Non-pigmented ciliary epithelial cell (primary cell): ENCODE results near the gene PRRT1.
"Not testable (repeated sequence)": the region's sequence is repeated elsewhere in the genome, so short reads cannot be mapped to it uniquely, and the experiment has no call there.

Experiments used
- DNase-seq: peaks from one replicate; pipeline ENCODE4 v3.0.0-alpha.2; 2010; ENCODE audit warnings: low read depth

The PRRT1 gene

DNA sequence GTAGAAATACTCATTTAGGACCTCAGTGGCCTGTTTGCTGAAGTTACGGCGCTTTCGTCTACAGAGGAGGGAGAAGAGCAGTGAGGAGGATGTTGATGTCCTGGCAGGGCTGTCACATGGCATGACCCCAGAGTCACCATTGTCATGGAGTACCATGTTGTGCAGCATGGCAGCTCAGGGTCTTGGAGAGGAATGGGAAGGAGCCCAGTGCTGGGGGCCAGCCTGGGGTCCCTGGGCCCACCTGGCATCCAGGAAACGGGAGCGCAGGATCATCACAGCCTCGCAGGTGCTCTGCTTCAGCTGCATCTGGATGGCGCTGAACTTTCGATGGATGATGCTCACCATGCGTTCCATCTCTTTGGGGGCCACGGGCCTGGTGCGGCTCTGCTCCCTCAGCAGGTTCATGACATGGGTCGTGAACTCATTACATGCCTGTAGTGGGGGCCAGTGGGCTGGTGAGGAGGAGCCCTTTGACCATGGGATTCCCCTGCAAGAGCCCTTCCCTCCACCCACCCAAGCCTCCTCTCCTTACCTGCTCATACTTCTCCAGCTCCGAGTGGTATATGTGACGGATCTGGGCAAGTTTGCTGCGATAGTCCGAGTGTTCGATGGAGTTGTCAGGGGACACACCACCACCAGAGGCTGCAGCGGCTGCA is 36.1 kb upstream of the PRRT1 start:
- DNase-seq, result not testable (repeated sequence)

GRCh38 chr6:32187009-32187709 is 35.4 kb upstream of the PRRT1 start:
- DNase-seq, result no peak

DNA sequence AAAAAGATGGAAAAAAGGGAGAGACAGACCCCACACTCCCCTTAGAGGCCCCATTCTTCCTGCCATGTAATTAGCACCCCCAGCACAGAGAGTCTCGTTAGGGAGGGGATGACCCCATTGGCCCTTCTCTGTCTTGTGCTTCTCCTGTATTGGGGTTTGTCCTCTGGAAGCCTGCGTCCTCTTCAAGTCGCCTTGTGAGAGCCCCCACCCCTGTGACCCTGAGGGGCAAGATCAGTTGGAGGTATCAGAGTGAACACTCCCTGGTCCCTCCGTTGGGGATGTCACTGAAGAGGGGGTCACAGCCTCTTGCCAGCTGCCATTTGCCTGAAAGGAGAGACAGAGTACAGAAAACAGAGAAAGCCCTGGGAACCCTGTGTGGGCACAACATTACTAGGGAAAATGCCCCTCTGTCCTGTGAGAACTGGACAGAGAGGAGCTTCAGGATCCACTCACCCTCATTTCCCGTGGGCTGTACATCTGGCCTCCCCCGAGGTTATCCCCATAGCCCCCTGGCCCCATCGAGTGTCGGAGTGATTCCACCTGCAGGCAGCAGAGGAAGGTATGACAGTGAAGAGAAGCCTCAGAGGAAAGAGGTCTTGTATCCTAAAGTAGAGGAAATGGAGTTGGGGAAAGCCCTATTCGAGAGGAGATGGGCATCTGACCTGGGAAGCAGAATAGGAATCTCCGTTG is 34.6 kb upstream of the PRRT1 start:
- DNase-seq, result not testable (repeated sequence)

GRCh38 chr6:32185681-32186131 is 34.0 kb upstream of the PRRT1 start:
- not testable (repeated sequence) for DNase-seq

GRCh38 chr6:32184084-32184640 is 32.4 kb upstream of the PRRT1 start, which contains the start of gene AGER:
Gene AGER (minus strand): TSS chr6:32184253. CDS start chr6:32184222, 31 bp downstream.
- no peak for DNase-seq

DNA sequence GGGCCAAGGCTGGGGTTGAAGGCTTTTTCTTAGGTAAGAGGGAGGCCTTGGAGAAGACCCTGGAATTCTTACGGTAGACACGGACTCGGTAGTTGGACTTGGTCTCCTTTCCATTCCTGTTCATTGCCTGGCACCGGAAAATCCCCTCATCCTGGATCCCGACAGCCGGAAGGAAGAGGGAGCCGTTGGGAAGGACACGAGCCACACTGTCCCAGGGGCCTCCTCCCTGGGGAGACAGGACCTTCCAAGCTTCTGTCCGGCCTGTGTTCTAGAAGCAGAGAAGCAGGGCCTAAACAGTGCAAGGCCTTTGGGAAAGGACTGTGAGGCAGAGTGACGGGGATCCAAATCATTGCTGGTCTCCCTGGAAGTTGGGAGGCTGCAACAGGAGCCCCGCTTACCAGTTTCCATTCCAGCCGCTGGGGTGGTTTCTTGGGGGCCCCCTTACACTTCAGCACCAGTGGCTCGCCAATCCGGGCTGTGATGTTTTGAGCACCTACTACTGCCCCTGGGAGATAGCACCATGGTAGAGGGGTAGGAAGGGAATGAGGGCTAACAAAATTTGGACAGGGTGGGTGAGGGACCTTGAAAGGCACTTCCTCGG is 31.8 kb upstream of the PRRT1 start:
- DNase-seq, result no peak

DNA sequence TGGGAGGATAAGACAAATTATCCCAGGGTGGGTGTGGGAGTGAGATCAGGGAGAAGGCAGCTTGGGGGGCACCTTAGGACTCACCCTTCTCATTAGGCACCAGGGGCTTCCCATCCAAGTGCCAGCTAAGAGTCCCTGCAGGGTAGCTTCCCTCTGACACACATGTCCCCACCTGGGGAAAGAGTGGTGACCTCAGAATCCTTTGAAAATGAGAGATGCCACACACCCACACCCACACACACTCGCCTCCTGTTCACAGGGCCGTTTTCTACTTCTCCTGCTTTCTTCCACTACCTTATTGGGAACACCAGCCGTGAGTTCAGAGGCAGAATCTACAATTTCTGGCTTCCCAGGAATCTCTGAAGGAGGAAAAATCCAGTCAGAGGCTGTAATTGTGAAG is 31.3 kb upstream of the PRRT1 start:
- no peak for DNase-seq

- no peak for DNase-seq
Observed at GRCh38 chr6:32182555-32182981, 30.8 kb upstream of the PRRT1 start.

GRCh38 chr6:32181915-32182529 is 30.3 kb upstream of the PRRT1 start:
- DNase-seq, result no peak

DNA sequence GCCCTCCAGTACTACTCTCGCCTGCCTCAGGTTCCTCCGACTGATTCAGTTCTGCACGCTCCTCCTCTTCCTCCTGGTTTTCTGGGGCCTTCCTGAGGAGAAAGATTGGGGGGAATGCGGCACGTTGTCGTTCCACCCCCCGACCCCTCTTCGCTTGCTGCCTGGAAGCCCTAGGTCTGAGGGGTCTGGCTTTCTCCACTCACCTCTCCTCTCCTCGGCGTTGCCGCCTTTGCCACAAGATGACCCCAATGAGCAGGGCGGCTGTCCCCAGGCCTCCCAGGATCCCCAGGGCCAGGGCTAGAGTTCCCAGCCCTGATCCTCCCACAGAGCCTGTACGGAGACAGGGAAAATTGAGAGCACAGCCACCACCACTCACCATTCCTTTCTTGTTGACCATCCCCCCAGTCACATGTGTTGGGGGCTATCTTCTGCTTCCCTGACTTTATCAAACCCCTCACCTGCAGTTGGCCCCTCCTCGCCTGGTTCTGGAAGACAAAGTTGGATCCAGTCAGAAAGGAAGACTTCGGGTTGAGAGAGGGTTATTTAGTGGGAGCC is 29.5 kb upstream of the PRRT1 start:
- no peak for DNase-seq

DNA sequence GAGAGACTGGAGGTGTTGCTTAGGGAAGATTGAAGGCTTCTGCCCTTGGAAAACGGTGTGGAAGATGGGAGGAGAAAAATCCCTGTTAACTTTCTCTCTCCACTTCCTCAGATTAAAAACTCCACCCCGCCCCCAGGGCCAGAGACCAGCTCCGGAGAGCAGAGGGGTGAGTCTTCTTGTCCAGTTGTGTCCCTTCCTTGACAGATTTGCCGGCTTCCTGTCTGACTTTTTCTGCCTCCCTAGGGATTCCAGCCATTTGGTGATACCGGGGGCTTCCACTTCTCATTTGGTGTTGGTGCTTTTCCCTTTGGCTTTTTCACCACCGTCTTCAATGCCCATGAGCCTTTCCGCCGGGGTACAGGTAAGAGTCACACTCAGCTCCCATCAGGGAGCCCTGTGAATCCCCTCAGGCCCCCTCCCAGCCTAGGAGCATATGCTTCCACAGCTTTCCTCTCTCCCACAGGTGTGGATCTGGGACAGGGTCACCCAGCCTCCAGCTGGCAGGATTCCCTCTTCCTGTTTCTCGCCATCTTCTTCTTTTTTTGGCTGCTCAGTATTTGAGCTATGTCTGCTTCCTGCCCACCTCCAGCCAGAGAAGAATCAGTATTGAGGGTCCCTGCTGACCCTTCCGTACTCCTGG is 28.1 kb upstream of the PRRT1 start:
- no peak for DNase-seq

GRCh38 chr6:32178547-32179440 is 27.1 kb upstream of the PRRT1 start:
- DNase-seq, result no peak

GRCh38 chr6:32177788-32178546 is 26.2 kb upstream of the PRRT1 start, which contains the start of gene RNF5:
Gene RNF5 (plus strand): TSS chr6:32178405. CDS start chr6:32178512, 107 bp downstream.
- DNase-seq, result peak; percentile 100

GRCh38 chr6:32177183-32177787 is 25.5 kb upstream of the PRRT1 start:
- no peak for DNase-seq

- no peak for DNase-seq
Observed at GRCh38 chr6:32176476-32177182, 24.9 kb upstream of the PRRT1 start.

- peak; percentile 91 for DNase-seq
Observed at GRCh38 chr6:32175711-32176475, 24.2 kb upstream of the PRRT1 start, which contains the start of gene AGPAT1. Gene AGPAT1 (minus strand): TSS chr6:32176084. CDS start chr6:32171496, 4,588 bp downstream.

GRCh38 chr6:32175322-32175710 is 23.6 kb upstream of the PRRT1 start:
- DNase-seq, result no peak
